ENCODE data around the gene RTCB.

RTCB gene

DNA sequence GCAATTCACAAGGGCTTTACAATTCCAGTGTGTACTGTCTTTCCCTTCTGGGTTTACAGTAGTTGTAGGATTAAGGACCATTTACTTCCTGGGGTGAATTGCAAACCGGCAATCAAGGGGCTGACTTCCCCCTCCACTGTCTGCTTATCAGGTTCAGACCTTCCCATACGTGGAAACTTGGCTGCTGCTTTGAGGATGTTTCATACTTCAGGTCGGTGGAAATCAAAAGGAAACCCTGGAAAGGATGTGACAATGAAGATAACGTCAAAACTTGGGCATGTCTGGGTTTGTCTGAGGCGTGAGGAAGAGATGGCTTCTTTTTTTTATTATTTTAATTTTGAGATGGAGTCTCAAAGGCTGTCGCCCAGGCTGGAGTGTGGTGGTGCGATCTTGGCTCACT, 2.1 kb upstream of the RTCB start:
- Histone ChIP-seq H3K9ac (ENCODE audit: low read length) (no peak overlapping the region), H3K27ac (ENCODE audit: low read depth, low read length) (no peak overlapping the region), H3K4me1 (ENCODE audit: insufficient read depth, low read length) (peaks cover 22% of the 10 kb centered on the region), H3K27me3 (ENCODE audit: control insufficient read depth in 1 of 2, insufficient read depth in 2 of 2, low read length in 2 of 2) (no peaks in the 10 kb centered on the region), H3K36me3 (ENCODE audit: insufficient read depth, low read length) (no peaks in the 10 kb centered on the region), H3K4me3 (ENCODE audit: low read depth in 1 of 2, low read length in 2 of 2) (no peak overlapping the region), H3K9me3 (ENCODE audit: low read length) (no peaks in the 10 kb centered on the region)

DNA sequence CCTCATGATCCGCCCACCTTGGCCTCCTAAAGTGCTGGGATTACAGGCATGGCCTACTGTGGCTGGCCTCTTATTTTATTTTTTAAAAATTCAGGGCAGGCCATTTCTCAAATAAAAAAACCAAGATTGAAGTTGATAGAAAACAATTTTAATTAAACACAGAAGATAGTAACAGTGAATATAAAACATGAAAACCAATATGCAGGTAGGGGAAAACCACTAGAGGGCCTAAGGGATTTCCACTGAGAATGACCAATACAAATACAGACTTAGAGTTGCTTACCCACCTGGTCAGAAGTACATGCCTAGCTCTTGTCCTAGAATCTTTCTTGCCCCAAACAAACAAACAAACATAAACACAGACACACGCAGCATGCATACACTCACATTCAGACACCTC, 1.7 kb upstream of the RTCB start:
- H3K27me3 ChIP-seq (ENCODE audit: control insufficient read depth in 1 of 2, insufficient read depth in 2 of 2, low read length in 2 of 2) = no peaks in the 10 kb centered on the region
- H3K9ac ChIP-seq (ENCODE audit: low read length) = no peak overlapping the region
- no peak overlapping the region for H3K4me3 ChIP-seq (ENCODE audit: low read depth in 1 of 2, low read length in 2 of 2)
- H3K4me1 ChIP-seq (ENCODE audit: insufficient read depth, low read length) = peaks cover 22% of the 10 kb centered on the region
- no peaks in the 10 kb centered on the region for H3K9me3 ChIP-seq (ENCODE audit: low read length)
- H3K36me3 ChIP-seq (ENCODE audit: insufficient read depth, low read length) = peaks cover under 1% of the 10 kb centered on the region
- H3K27ac ChIP-seq (ENCODE audit: low read depth, low read length) = no peak overlapping the region

- H3K27me3 ChIP-seq (ENCODE audit: control insufficient read depth in 1 of 2, insufficient read depth in 2 of 2, low read length in 2 of 2) = no peaks in the 10 kb centered on the region
- H3K27ac ChIP-seq (ENCODE audit: low read depth, low read length) = peak overlapping the region; percentile 51
- H3K4me3 ChIP-seq (ENCODE audit: low read depth in 1 of 2, low read length in 2 of 2) = peak overlapping the region; percentile 53 to 75
- H3K9ac ChIP-seq (ENCODE audit: low read length) = peak overlapping the region; percentile 50
- H3K9me3 ChIP-seq (ENCODE audit: low read length) = no peaks in the 10 kb centered on the region
- peaks cover 23% of the 10 kb centered on the region for H3K36me3 ChIP-seq (ENCODE audit: insufficient read depth, low read length)
- peaks cover 28% of the 10 kb centered on the region for H3K4me1 ChIP-seq (ENCODE audit: insufficient read depth, low read length)
Measured at GRCh38 chr22:32411402-32411801, 645 bp downstream of the RTCB start.

GRCh38 chr22:32410459-32410858, 1.6 kb downstream of the RTCB start:
- Histone ChIP-seq H3K4me3 (ENCODE audit: low read depth in 1 of 2, low read length in 2 of 2) (peak overlapping the region in 1 of 2 donors; percentile 75), H3K27ac (ENCODE audit: low read depth, low read length) (no peak overlapping the region), H3K4me1 (ENCODE audit: insufficient read depth, low read length) (peaks cover 28% of the 10 kb centered on the region), H3K9me3 (ENCODE audit: low read length) (no peaks in the 10 kb centered on the region), H3K36me3 (ENCODE audit: insufficient read depth, low read length) (peaks cover 32% of the 10 kb centered on the region), H3K27me3 (ENCODE audit: control insufficient read depth in 1 of 2, insufficient read depth in 2 of 2, low read length in 2 of 2) (no peaks in the 10 kb centered on the region), H3K9ac (ENCODE audit: low read length) (peak overlapping the region; percentile 50)

DNA sequence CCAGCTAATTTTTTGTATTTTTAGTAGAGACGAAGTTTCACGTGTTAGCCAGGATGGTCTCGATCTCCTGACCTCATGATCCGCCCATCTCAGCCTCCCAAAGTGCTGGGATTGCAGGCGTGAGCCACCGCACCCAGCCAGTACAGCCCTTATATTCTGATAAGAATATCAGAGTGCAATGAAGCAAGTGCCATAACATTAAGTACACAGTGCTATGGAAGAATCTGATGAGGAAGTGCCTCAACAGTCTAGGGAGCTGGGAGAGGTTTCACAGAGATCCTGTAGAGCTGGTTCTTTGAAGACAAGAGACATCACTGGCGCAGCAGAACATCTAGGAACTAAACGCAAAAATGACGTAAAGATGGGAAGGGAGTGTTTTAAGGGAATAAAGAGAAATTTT, 2.1 kb downstream of the RTCB start:
- no peak overlapping the region for H3K4me3 ChIP-seq (ENCODE audit: low read depth in 1 of 2, low read length in 2 of 2)
- no peak overlapping the region for H3K9ac ChIP-seq (ENCODE audit: low read length)
- no peaks in the 10 kb centered on the region for H3K9me3 ChIP-seq (ENCODE audit: low read length)
- H3K27me3 ChIP-seq (ENCODE audit: control insufficient read depth in 1 of 2, insufficient read depth in 2 of 2, low read length in 2 of 2) = no peaks in the 10 kb centered on the region
- H3K27ac ChIP-seq (ENCODE audit: low read depth, low read length) = no peak overlapping the region
- H3K36me3 ChIP-seq (ENCODE audit: insufficient read depth, low read length) = peaks cover 36% of the 10 kb centered on the region
- peaks cover 28% of the 10 kb centered on the region for H3K4me1 ChIP-seq (ENCODE audit: insufficient read depth, low read length)

DNA sequence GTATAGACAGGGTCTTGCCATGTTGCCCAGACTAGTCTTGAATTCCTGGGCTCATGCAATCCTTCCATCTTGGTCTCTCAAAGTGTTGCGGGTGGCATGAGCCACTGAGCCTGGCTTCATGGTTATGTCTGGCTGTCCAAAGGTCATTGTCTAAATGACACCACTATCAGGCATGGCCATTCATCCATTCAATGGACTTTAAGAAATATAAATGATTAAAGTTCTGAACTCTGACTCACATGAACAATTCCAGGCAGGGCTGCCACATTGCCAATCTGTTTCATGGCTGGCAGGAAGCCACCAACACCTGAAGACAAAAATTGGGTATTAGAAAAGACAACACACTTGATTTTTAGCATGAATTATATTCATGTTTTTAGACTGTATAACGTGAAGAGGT, 4.1 kb downstream of the RTCB start:
- H3K9me3 ChIP-seq (ENCODE audit: low read length) = no peaks in the 10 kb centered on the region
- H3K36me3 ChIP-seq (ENCODE audit: insufficient read depth, low read length) = peaks cover 53% of the 10 kb centered on the region
- H3K27me3 ChIP-seq (ENCODE audit: control insufficient read depth in 1 of 2, insufficient read depth in 2 of 2, low read length in 2 of 2) = no peaks in the 10 kb centered on the region
- H3K9ac ChIP-seq (ENCODE audit: low read length) = no peak overlapping the region
- peaks cover 28% of the 10 kb centered on the region for H3K4me1 ChIP-seq (ENCODE audit: insufficient read depth, low read length)
- no peak overlapping the region for H3K4me3 ChIP-seq (ENCODE audit: low read depth in 1 of 2, low read length in 2 of 2)
- H3K27ac ChIP-seq (ENCODE audit: low read depth, low read length) = no peak overlapping the region

GRCh38 chr22:32407312-32407711, 4.7 kb downstream of the RTCB start:
- H3K4me3 ChIP-seq (ENCODE audit: low read depth in 1 of 2, low read length in 2 of 2) = no peak overlapping the region
- no peak overlapping the region for H3K9ac ChIP-seq (ENCODE audit: low read length)
- peaks cover 53% of the 10 kb centered on the region for H3K36me3 ChIP-seq (ENCODE audit: insufficient read depth, low read length)
- peaks cover 23% of the 10 kb centered on the region for H3K4me1 ChIP-seq (ENCODE audit: insufficient read depth, low read length)
- no peaks in the 10 kb centered on the region for H3K27me3 ChIP-seq (ENCODE audit: control insufficient read depth in 1 of 2, insufficient read depth in 2 of 2, low read length in 2 of 2)
- H3K9me3 ChIP-seq (ENCODE audit: low read length) = no peaks in the 10 kb centered on the region
- H3K27ac ChIP-seq (ENCODE audit: low read depth, low read length) = no peak overlapping the region

GRCh38 chr22:32404021-32404420, 8.0 kb downstream of the RTCB start:
- Histone ChIP-seq H3K27ac (ENCODE audit: low read depth, low read length) (no peak overlapping the region), H3K9me3 (ENCODE audit: low read length) (no peaks in the 10 kb centered on the region), H3K4me1 (ENCODE audit: insufficient read depth, low read length) (peaks cover 6% of the 10 kb centered on the region), H3K36me3 (ENCODE audit: insufficient read depth, low read length) (peaks cover 80% of the 10 kb centered on the region), H3K27me3 (ENCODE audit: control insufficient read depth in 1 of 2, insufficient read depth in 2 of 2, low read length in 2 of 2) (no peaks in the 10 kb centered on the region), H3K4me3 (ENCODE audit: low read depth in 1 of 2, low read length in 2 of 2) (no peak overlapping the region), H3K9ac (ENCODE audit: low read length) (no peak overlapping the region)

GRCh38 chr22:32401486-32401885, 10.6 kb downstream of the RTCB start:
- no peak overlapping the region for H3K27ac ChIP-seq (ENCODE audit: low read depth, low read length)
- H3K4me1 ChIP-seq (ENCODE audit: insufficient read depth, low read length) = no peaks in the 10 kb centered on the region
- H3K36me3 ChIP-seq (ENCODE audit: insufficient read depth, low read length) = peaks cover 78% of the 10 kb centered on the region
- H3K9me3 ChIP-seq (ENCODE audit: low read length) = no peaks in the 10 kb centered on the region
- H3K4me3 ChIP-seq (ENCODE audit: low read depth in 1 of 2, low read length in 2 of 2) = no peak overlapping the region
- H3K9ac ChIP-seq (ENCODE audit: low read length) = no peak overlapping the region
- no peaks in the 10 kb centered on the region for H3K27me3 ChIP-seq (ENCODE audit: control insufficient read depth in 1 of 2, insufficient read depth in 2 of 2, low read length in 2 of 2)

DNA sequence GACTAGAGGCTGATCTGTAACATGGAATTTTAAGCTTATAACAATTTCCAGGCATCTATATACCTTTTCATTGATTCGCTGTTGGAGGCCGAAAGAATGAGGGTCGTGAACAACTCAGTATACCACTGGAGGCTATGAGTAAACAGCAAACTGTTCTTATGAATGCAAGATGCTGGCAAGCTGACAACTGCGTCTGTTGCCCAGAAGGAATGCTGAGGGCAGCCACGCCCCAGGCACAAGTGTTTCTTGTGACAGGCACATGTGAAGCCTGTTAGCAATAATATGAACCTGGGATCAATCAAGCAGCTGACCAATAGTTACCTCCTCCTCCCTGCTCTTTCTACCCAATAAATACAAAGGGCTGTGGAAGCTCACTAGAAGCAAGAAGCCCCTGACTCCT, 15.3 kb downstream of the RTCB start:
- Histone ChIP-seq H3K36me3 (ENCODE audit: insufficient read depth, low read length) (peaks cover 93% of the 10 kb centered on the region), H3K4me3 (ENCODE audit: low read depth in 1 of 2, low read length in 2 of 2) (no peak overlapping the region), H3K27ac (ENCODE audit: low read depth, low read length) (no peak overlapping the region)

DNA sequence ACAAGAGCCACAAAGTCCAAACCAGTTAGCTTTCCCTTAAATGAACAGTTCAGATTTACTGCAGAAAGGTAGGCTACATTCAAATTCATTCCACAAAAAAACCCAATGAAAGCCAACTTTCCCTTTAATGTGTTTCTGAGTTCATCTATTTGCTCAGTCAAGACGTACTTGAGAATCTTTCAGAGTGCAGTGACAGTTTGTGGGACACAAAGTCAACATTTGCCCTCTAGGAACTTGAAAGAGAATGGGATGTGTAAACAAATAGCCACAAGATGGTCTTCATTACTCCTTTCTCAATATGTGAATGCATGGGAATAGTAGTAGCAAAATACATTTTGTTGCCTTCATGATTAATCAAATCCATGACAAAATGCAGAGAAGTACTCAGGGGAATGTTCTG, 15.8 kb downstream of the RTCB start:
- no peaks in the 10 kb centered on the region for H3K4me1 ChIP-seq (ENCODE audit: insufficient read depth, low read length)
- peaks cover 88% of the 10 kb centered on the region for H3K36me3 ChIP-seq (ENCODE audit: insufficient read depth, low read length)
- no peak overlapping the region for H3K27ac ChIP-seq (ENCODE audit: low read depth, low read length)

More for the DNA sequence above, 15.3 kb downstream of the RTCB start:
- Histone ChIP-seq H3K27me3 (ENCODE audit: control insufficient read depth in 1 of 2, insufficient read depth in 2 of 2, low read length in 2 of 2) (no peaks in the 10 kb centered on the region), H3K9ac (ENCODE audit: low read length) (no peak overlapping the region), H3K9me3 (ENCODE audit: low read length) (no peaks in the 10 kb centered on the region), H3K4me1 (ENCODE audit: insufficient read depth, low read length) (no peaks in the 10 kb centered on the region)

DNA sequence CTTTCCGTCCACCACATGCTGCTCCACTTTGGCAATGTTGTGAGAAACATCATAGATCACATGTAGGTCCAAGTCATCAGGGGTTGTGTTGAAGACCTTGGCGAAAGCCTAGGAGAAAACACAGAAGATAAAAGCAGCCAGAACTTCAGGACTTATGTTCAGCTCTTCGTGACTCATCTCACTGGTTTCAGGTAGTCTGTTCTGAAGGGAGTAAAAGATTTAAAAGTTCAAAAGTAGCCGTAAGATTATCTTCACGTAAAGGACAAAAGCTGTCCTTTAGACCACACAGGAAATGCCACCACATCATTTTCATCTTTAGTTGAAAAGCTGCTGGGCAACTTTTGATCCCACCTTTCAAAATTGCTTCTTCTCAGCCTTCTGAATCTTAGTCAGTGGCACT, 16.9 kb downstream of the RTCB start:
- Histone ChIP-seq H3K27me3 (ENCODE audit: control insufficient read depth in 1 of 2, insufficient read depth in 2 of 2, low read length in 2 of 2) (no peaks in the 10 kb centered on the region), H3K27ac (ENCODE audit: low read depth, low read length) (no peak overlapping the region), H3K9me3 (ENCODE audit: low read length) (no peaks in the 10 kb centered on the region), H3K4me1 (ENCODE audit: insufficient read depth, low read length) (no peaks in the 10 kb centered on the region), H3K36me3 (ENCODE audit: insufficient read depth, low read length) (peaks cover 87% of the 10 kb centered on the region), H3K4me3 (ENCODE audit: low read depth in 1 of 2, low read length in 2 of 2) (no peak overlapping the region), H3K9ac (ENCODE audit: low read length) (no peak overlapping the region)

More for the DNA sequence above, 15.8 kb downstream of the RTCB start:
- Histone ChIP-seq H3K9ac (ENCODE audit: low read length) (no peak overlapping the region), H3K4me3 (ENCODE audit: low read depth in 1 of 2, low read length in 2 of 2) (no peak overlapping the region), H3K27me3 (ENCODE audit: control insufficient read depth in 1 of 2, insufficient read depth in 2 of 2, low read length in 2 of 2) (no peaks in the 10 kb centered on the region), H3K9me3 (ENCODE audit: low read length) (no peaks in the 10 kb centered on the region)

Data from muscle layer of colon (tissue), 2 donors.